ENCODE results near the gene ZNF79. TPM values are rescaled to one million over a fixed set of nuclear protein-coding genes. Genes with fewer than 3 reads are reported as not detected.
A peak's percentile ranks its signal among the peaks of the same experiment; 100 is the strongest.

The ZNF79 gene
- total and polyA plus RNA-seq, 9 of the 15 experiments (the other 6 are each of a cell fraction or from before 2014, with no cell fraction given): 0.62 to 7.0 (median 4.1) TPM

DNA sequence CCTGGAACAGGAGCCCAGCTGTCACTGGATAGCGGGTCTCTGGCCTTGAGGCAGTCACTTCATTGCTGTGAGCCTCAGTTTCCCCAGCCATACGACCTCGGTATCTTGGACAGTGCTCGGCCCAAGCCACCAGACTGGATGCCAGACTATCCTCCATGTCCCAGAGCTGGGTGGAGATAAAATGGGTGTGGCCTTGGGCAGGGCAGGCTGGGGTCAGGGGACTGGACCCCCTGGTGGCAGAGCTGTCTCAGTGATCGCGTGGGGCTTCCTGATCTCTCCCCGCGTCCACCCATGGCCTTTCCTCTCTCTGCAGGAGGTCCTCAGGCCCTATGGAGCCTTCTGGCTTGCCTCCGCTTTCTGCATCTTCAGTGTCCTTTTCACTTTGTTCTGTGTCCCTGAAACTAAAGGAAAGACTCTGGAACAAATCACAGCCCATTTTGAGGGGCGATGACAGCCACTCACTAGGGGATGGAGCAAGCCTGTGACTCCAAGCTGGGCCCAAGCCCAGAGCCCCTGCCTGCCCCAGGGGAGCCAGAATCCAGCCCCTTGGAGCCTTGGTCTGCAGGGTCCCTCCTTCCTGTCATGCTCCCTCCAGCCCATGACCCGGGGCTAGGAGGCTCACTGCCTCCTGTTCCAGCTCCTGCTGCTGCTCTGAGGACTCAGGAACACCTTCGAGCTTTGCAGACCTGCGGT lies 17.2 kb upstream of the ZNF79 start:
- Histone ChIP-seq H3K9ac (ENCODE audit: insufficient read depth in 1 of 2, low read depth in 2 of 2, low read length in 2 of 2) (peak overlapping the region in 1 of 2 experiments; percentile 78; a peak in 2 of 4 replicates), H3K4me3 (no peak overlapping the region), H3K4me1 (replicated peaks in 1 of 2; ENCODE audit: control insufficient read depth in 2 of 2, insufficient read depth in 2 of 2, low read length in 2 of 2) (peaks cover 2 to 40% of the 10 kb centered on the region in 2 experiments; a peak in 4 of 5 replicates), H3K27me3 (ENCODE audit: control insufficient read depth in 2 of 2, insufficient read depth in 2 of 2, low read length in 2 of 2) (no peaks in the 10 kb centered on the region), H3K79me2 (ENCODE audit: control insufficient read depth, insufficient read depth, low read length) (no peaks in the 10 kb centered on the region), H3K36me3 (ENCODE audit: control insufficient read depth, insufficient read depth, low read length) (no peaks in the 10 kb centered on the region), H3K4me2 (ENCODE audit: insufficient read depth, low read length) (no peak overlapping the region), H4K20me1 (replicated peaks; ENCODE audit: control insufficient read depth, insufficient read depth, low read length) (no peaks in the 10 kb centered on the region; the same call in 1 of the 2 replicates), H3K27ac (ENCODE audit: extremely low read depth, low read depth, low read length) (no peak overlapping the region), H3K9me3 (replicated peaks; ENCODE audit: control insufficient read depth, insufficient read depth, low read depth, low read length) (no peaks in the 10 kb centered on the region), H2AFZ (ENCODE audit: low read depth, low read length) (no peak overlapping the region), H3K9me1 (ENCODE audit: control insufficient read depth, insufficient read depth, low read length) (peaks cover 6% of the 10 kb centered on the region)
- ChIA-PET CTCF (ENCODE audit: low intra/inter-chr PET ratio) (interaction anchor here (0.6 kb wide), 1 partner anchor 60 kb away, joined by 3 read pairs; no protein-coding TSS in a partner anchor), POLR2A (interaction anchor here (0.6 to 1.3 kb wide), 3 partner anchors 10 to 603 kb away, joined by 3 to 7 read pairs (median 5); partner anchors contain the start of gene SLC2A8)
- FAIRE-seq (no peak), DNase-seq (ENCODE audit: extremely low read depth in 1 of 4, low spot score in 3 of 4) (peak in 3 of 4 experiments; percentile 32 to 77 (median 74)), ATAC-seq (peak; percentile 78)
- intact Hi-C loops (cut with micrococcal nuclease) (no loop called here), in situ Hi-C loops (cut with MboI) (no loop called here)
- TF ChIP-seq ZNF830 (CRISPR knock-in tag; IDR thresholded peaks at IDR 0.05) (no peak), ARID1B (IDR thresholded peaks at IDR 0.05) (no peak), NONO (IDR thresholded peaks at IDR 0.05; ENCODE audit: low read depth in 2 of 2, low read length in 1 of 2) (no peak), SMC3 (conservative IDR thresholded peaks at IDR 0.05; ENCODE audit: insufficient read depth, low read depth, low read length) (0 out of 2 replicates have a peak, but pooled peaks have one; percentile 2), SREBF1 (IDR thresholded peaks at IDR 0.05; ENCODE audit: borderline replicate concordance, low read depth, low read length) (no peak), PHF20 (IDR thresholded peaks at IDR 0.05; ENCODE audit: partially characterized antibody) (no peak)
- TF ChIP-seq, protein P1, sequence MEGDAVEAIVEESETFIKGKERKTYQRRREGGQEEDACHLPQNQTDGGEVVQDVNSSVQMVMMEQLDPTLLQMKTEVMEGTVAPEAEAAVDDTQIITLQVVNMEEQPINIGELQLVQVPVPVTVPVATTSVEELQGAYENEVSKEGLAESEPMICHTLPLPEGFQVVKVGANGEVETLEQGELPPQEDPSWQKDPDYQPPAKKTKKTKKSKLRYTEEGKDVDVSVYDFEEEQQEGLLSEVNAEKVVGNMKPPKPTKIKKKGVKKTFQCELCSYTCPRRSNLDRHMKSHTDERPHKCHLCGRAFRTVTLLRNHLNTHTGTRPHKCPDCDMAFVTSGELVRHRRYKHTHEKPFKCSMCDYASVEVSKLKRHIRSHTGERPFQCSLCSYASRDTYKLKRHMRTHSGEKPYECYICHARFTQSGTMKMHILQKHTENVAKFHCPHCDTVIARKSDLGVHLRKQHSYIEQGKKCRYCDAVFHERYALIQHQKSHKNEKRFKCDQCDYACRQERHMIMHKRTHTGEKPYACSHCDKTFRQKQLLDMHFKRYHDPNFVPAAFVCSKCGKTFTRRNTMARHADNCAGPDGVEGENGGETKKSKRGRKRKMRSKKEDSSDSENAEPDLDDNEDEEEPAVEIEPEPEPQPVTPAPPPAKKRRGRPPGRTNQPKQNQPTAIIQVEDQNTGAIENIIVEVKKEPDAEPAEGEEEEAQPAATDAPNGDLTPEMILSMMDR (IDR thresholded peaks at IDR 0.05 in 2 of 3, conservative IDR thresholded peaks at IDR 0.05 in 1 of 3; ENCODE audit: insufficient read depth in 2 of 3, low read depth in 1 of 3, low read length in 3 of 3): peak in 2 of 3 experiments; percentile 13 to 25; a peak in 1 of 6 replicates
- TF ChIP-seq, protein P2, sequence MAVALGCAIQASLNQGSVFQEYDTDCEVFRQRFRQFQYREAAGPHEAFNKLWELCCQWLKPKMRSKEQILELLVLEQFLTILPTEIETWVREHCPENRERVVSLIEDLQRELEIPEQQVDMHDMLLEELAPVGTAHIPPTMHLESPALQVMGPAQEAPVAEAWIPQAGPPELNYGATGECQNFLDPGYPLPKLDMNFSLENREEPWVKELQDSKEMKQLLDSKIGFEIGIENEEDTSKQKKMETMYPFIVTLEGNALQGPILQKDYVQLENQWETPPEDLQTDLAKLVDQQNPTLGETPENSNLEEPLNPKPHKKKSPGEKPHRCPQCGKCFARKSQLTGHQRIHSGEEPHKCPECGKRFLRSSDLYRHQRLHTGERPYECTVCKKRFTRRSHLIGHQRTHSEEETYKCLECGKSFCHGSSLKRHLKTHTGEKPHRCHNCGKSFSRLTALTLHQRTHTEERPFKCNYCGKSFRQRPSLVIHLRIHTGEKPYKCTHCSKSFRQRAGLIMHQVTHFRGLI (CRISPR knock-in tag; IDR thresholded peaks at IDR 0.05): no peak
- TF ChIP-seq, protein P3, sequence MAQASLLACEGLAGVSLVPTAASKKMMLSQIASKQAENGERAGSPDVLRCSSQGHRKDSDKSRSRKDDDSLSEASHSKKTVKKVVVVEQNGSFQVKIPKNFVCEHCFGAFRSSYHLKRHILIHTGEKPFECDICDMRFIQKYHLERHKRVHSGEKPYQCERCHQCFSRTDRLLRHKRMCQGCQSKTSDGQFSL (CRISPR knock-in tag; IDR thresholded peaks at IDR 0.05): no peak
- TF ChIP-seq, protein P3 (tag; IDR thresholded peaks at IDR 0.05): no peak
- WGBS (ENCODE audit: insufficient coverage, low coverage, missing lambda C conversion rate): 35% methylated on average over 13 of the region's 13 CpGs
- BruUV-seq (replicated peaks): no TSS peak
